ENCODE measurements around the gene KDF1. TPM values are rescaled to one million over a fixed set of nuclear protein-coding genes. Genes with fewer than 3 reads are reported as not detected.

Gene KDF1
- total RNA-seq, 1 donor from 2014 or later: 0.21 TPM

GRCh38 chr1:26913389-26913753, 46.9 kb downstream of the KDF1 start:
- no peak for DNase-seq (ENCODE audit: low spot score)
- no peaks in the 10 kb centered on the region for H3K4me1 Mint-ChIP-seq (ENCODE audit: unreplicated experiment)
- no peak overlapping the region for H3K4me3 Mint-ChIP-seq (ENCODE audit: unreplicated experiment)
- H3K36me3 Mint-ChIP-seq (ENCODE audit: low read depth, unreplicated experiment): no peaks in the 10 kb centered on the region
- H3K27ac Mint-ChIP-seq (ENCODE audit: unreplicated experiment): no peak overlapping the region
- TF ChIP-seq, protein P1, sequence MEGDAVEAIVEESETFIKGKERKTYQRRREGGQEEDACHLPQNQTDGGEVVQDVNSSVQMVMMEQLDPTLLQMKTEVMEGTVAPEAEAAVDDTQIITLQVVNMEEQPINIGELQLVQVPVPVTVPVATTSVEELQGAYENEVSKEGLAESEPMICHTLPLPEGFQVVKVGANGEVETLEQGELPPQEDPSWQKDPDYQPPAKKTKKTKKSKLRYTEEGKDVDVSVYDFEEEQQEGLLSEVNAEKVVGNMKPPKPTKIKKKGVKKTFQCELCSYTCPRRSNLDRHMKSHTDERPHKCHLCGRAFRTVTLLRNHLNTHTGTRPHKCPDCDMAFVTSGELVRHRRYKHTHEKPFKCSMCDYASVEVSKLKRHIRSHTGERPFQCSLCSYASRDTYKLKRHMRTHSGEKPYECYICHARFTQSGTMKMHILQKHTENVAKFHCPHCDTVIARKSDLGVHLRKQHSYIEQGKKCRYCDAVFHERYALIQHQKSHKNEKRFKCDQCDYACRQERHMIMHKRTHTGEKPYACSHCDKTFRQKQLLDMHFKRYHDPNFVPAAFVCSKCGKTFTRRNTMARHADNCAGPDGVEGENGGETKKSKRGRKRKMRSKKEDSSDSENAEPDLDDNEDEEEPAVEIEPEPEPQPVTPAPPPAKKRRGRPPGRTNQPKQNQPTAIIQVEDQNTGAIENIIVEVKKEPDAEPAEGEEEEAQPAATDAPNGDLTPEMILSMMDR (IDR thresholded peaks at IDR 0.05; ENCODE audit: unreplicated experiment): no peak
- H3K9me3 Mint-ChIP-seq (ENCODE audit: unreplicated experiment): no peaks in the 10 kb centered on the region
- peaks cover 3% of the 10 kb centered on the region for H3K27me3 Mint-ChIP-seq (ENCODE audit: unreplicated experiment)

GRCh38 chr1:26912147-26912490, 48.1 kb downstream of the KDF1 start:
- no peaks in the 10 kb centered on the region for H3K36me3 Mint-ChIP-seq (ENCODE audit: low read depth, unreplicated experiment)

GRCh38 chr1:26911399-26912146, 48.7 kb downstream of the KDF1 start:
- H3K27me3 Mint-ChIP-seq (ENCODE audit: unreplicated experiment): peaks cover 6% of the 10 kb centered on the region
- no peak overlapping the region for H3K27ac Mint-ChIP-seq (ENCODE audit: unreplicated experiment)
- no peak overlapping the region for H3K4me3 Mint-ChIP-seq (ENCODE audit: unreplicated experiment)
- no peaks in the 10 kb centered on the region for H3K4me1 Mint-ChIP-seq (ENCODE audit: unreplicated experiment)
- no peak for DNase-seq (ENCODE audit: low spot score)
- H3K9me3 Mint-ChIP-seq (ENCODE audit: unreplicated experiment): no peaks in the 10 kb centered on the region
- TF ChIP-seq, protein P1 (IDR thresholded peaks at IDR 0.05; ENCODE audit: unreplicated experiment): no peak
- H3K36me3 Mint-ChIP-seq (ENCODE audit: low read depth, unreplicated experiment): no peaks in the 10 kb centered on the region

More at GRCh38 chr1:26912147-26912490, 48.1 kb downstream of the KDF1 start:
- H3K9me3 Mint-ChIP-seq (ENCODE audit: unreplicated experiment): no peaks in the 10 kb centered on the region
- TF ChIP-seq, protein P1 (IDR thresholded peaks at IDR 0.05; ENCODE audit: unreplicated experiment): no peak
- H3K27me3 Mint-ChIP-seq (ENCODE audit: unreplicated experiment): peaks cover 6% of the 10 kb centered on the region
- DNase-seq (ENCODE audit: low spot score): no peak
- no peaks in the 10 kb centered on the region for H3K4me1 Mint-ChIP-seq (ENCODE audit: unreplicated experiment)
- H3K4me3 Mint-ChIP-seq (ENCODE audit: unreplicated experiment): no peak overlapping the region
- no peak overlapping the region for H3K27ac Mint-ChIP-seq (ENCODE audit: unreplicated experiment)

DNA sequence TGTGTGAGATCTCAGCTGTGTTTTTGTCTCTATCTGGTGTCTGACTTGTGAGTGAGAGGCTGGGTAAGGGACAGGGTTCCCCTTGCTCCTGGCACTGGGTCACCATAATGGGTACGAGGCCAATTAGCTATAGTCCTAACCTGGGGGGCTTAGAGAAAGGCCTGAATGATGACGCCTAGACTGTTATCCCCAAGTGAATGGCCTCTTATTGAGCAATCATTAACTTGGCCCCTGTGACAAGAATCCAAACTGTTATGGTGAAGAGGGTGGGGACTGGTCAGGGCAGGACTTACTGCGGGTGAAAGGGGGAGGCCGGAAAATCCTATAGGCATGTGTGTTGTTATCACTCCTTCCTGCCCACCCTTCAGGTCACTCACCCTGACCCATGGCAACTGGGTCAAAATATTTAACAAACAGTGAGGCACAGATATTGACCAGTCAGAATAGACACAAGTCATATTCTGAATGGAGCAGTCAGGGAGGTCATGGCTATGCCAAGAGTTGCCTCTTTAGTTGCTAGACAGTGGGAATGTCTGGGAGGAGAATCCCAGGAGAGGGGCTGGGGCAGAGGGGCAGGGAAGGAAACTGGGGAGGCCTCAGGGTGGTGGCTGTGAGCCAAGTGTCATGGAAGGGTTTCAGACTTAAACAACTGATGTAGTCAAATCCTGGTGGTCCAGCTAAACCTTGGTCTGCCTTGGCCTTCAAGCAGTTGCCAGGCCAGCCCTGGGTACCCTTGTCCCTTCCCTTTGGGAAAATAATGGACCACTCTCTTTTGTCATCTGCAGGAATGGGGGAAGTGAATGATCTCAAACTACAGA, 49.7 kb downstream of the KDF1 start:
- H3K4me1 Mint-ChIP-seq (ENCODE audit: unreplicated experiment): no peaks in the 10 kb centered on the region

More for the DNA sequence above, 49.7 kb downstream of the KDF1 start:
- TF ChIP-seq, protein P1 (IDR thresholded peaks at IDR 0.05; ENCODE audit: unreplicated experiment): no peak
- no peaks in the 10 kb centered on the region for H3K9me3 Mint-ChIP-seq (ENCODE audit: unreplicated experiment)
- no peaks in the 10 kb centered on the region for H3K36me3 Mint-ChIP-seq (ENCODE audit: low read depth, unreplicated experiment)
- peaks cover 6% of the 10 kb centered on the region for H3K27me3 Mint-ChIP-seq (ENCODE audit: unreplicated experiment)
- H3K4me3 Mint-ChIP-seq (ENCODE audit: unreplicated experiment): no peak overlapping the region
- no peak for DNase-seq (ENCODE audit: low spot score)
- H3K27ac Mint-ChIP-seq (ENCODE audit: unreplicated experiment): no peak overlapping the region

Data from endothelial cell (in vitro differentiated cells).